HG03442 (cell line): ENCODE measurements around the gene SMC4.
"Not testable (repeated sequence)": the region's sequence is repeated elsewhere in the genome, so short reads cannot be mapped to it uniquely, and the experiment has no call there.

Source experiments
- ATAC-seq: cut with Tn5 transposase; IDR thresholded peaks from one replicate; pipeline ENCODE4 v1.9.1; 2021; ENCODE audit warnings: mild to moderate bottlenecking, moderate library complexity; ENCODE audit not compliant: unreplicated experiment

The SMC4 gene

GRCh38 chr3:160440687-160441086 is 41.2 kb downstream of the SMC4 start:
- ATAC-seq = no peak

DNA sequence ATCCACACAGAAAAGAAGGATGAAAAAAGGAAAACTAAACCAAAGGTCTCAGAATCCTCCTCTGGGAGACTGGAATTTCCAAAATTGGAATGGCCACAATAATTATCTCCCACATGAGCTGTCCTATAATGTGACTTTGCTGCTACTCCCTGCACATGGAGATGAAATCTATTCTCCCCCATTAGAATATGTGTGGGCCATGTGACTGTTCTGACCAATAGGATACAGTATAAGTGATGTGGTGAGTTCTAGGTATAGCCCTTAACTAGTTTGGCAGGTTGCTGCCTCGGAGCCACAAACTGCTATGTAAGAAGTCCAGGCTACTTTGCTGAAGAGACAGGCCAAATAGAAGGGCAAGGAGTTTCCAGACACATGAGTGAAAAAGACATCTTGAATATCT is 45.0 kb downstream of the SMC4 start:
- ATAC-seq = no peak

DNA sequence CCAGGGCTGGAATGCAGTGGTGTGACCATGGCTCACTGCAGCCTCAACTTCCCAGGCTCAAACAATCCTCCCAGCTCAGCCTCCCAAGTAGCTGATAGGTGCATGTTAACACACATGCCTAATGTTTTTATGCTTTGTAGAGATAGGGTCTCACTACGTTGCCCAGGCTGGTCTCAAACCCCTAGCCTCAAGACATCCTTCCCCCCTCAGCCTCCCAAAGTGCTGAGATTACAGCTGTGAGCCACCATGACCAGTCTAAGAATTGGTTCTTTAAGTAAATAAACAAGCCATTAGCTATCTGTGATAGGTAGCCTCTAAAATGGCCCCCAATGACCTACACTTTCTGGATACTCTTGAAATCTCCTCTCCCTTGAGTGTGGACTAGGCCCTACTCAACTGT is 46.4 kb downstream of the SMC4 start:
- ATAC-seq = no peak

- ATAC-seq = no peak
Measured at GRCh38 chr3:160446522-160447056, 47.1 kb downstream of the SMC4 start.

GRCh38 chr3:160447544-160447943 is 48.1 kb downstream of the SMC4 start:
- no peak for ATAC-seq

DNA sequence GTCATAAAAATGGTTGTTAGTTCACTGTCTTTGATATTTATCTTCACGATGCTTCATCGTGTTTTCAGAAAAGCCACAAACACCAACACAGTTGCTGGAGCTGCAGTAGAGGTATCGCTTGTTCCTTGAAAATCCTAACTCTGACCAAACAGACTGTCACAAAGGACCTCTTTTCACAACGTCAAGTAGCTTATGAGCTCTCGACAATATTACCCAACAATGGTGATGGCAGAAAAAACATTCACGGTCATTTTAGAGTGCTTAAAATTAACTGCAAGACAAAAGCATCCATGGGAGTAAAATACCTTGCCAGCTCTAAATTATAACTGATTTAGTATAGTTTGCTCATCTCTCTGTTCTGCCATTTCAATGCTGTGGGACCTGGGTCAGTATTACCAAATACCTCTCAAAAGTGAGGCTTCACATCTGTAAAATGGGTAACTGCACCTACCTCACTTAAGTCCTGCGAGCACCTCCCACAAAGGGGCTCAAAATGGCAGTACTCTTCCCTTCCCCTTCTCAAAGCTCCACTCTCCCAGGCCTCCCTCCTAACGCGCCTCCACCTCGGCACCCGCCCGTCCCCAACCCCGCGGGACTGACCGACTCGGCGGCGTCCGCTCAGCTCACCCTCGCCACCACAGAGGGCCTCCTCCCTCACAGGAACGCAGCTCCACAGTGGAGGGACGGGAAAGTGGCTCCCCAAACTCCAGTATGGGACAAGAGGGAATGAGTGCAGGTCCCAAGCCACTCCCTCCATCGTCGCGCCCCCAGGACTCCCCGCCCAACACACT is 49.6 kb downstream of the SMC4 start:
- ATAC-seq = peak; percentile 39

- peak; percentile 90 for ATAC-seq
Measured at GRCh38 chr3:160449636-160450598, 50.5 kb downstream of the SMC4 start, which contains the start of gene TRIM59. TSS of gene TRIM59 (minus strand) at chr3:160449786. CDS start at chr3:160439183, 10,603 bp downstream.

GRCh38 chr3:160450846-160451245 is 51.4 kb downstream of the SMC4 start:
- no peak for ATAC-seq

GRCh38 chr3:160451602-160452001 is 52.2 kb downstream of the SMC4 start:
- no peak for ATAC-seq

DNA sequence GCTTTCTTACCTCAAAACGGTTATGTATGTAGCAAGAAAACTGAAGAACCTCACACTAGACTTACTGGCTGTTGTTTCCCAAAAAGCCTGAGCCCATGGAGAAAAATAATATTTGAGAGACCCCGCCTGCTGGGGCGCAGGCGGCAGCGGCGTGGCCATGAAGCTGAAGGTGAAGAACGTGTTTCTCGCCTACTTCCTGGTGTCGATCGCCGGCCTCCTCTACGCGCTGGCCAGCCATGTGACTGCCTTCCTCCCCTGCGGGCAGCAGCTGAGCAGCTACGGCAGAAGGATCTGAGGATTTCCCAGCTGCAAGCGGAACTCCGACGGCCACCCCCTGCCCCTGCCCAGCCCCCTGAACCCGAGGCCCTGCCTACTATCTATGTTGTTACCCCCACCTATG is 52.8 kb downstream of the SMC4 start:
- ATAC-seq = not testable (repeated sequence)

- ATAC-seq = no peak
Measured at GRCh38 chr3:160454995-160455394, 55.5 kb downstream of the SMC4 start.

- no peak for ATAC-seq
Measured at GRCh38 chr3:160455846-160456245, 56.4 kb downstream of the SMC4 start.

GRCh38 chr3:160458151-160458550 is 58.7 kb downstream of the SMC4 start:
- no peak for ATAC-seq

DNA sequence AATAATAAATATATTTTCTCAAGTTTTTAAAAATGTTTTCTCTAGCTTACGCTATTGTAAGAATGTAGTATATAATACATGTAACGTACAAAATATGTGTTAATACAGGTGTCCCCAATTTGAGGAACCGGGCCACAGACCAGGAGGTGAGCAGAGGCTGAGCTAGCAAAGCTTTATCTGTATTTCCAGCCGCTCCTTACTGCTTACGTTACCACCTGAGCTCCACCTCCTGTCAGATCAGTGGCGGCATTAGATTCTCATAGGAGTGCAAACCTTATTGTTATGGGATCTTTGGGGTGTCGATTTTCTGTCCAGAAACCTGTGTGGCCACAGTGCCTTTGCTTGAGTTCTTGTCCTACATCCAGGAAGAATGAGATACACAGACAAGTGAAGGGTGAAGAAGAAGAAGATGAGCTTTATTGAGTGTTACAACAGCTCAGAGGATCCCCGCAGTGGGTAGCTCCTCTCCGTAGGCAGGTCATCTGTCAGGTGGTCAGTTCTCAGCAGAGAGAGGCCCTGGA is 60.1 kb downstream of the SMC4 start:
- no peak for ATAC-seq

GRCh38 chr3:160460033-160460432 is 60.6 kb downstream of the SMC4 start:
- no peak for ATAC-seq

- no peak for ATAC-seq
Measured at GRCh38 chr3:160464321-160464720, 64.9 kb downstream of the SMC4 start.

GRCh38 chr3:160464971-160465370 is 65.5 kb downstream of the SMC4 start:
- no peak for ATAC-seq

- ATAC-seq = no peak
Measured at GRCh38 chr3:160470181-160470580, 70.7 kb downstream of the SMC4 start.

- no peak for ATAC-seq
Measured at GRCh38 chr3:160471892-160472291, 72.4 kb downstream of the SMC4 start.

GRCh38 chr3:160472344-160472743 is 72.9 kb downstream of the SMC4 start:
- peak; percentile 64 for ATAC-seq

- ATAC-seq = no peak
Measured at GRCh38 chr3:160473221-160473620, 73.8 kb downstream of the SMC4 start.
